AG04450 (cell line): Measurements from ENCODE around the gene CNTNAP5. TPM values are rescaled to one million over a fixed set of nuclear protein-coding genes. Genes with fewer than 3 reads are reported as not detected.

Experiments
- CTCF ChIA-PET: fragments of 300-600, 350-600 bp; formaldehyde crosslinking; extraction: SDS; loops from one replicate; lab custom pipeline; 2022; ENCODE audit warnings: antibody characterized with exemption, inconsistent platforms; lab: Charles Lee
- POLR2A ChIA-PET: fragments of 350-600 bp; formaldehyde crosslinking; extraction: SDS; loops from one replicate; lab custom pipeline; 2021; ENCODE audit warnings: antibody characterized with exemption, inconsistent platforms; lab: Yijun Ruan, JAX
- DNase-seq: peaks from one replicate; pipeline ENCODE4 v3.0.0-alpha.2; 2011; ENCODE audit warnings: low read depth, low spot score
- H3K27ac ChIP-seq: one replicate; pipeline ENCODE4 v1.5.1; 2012; ENCODE audit warnings: low read depth, low read length, control low read depth
- H3K27me3 ChIP-seq: one replicate; pipeline ENCODE4 v1.6.0; 2012; ENCODE audit warnings: low read length; ENCODE audit not compliant: control insufficient read depth, insufficient read depth
- H3K4me3 ChIP-seq: 2 replicates; pipeline ENCODE4 v1.5.1; 2011; ENCODE audit warnings: mild to moderate bottlenecking, low read depth, low read length, control low read depth
- H3K9me3 ChIP-seq: 2 replicates; pipeline ENCODE4 v1.5.1; 2012; ENCODE audit warnings: low read length; ENCODE audit not compliant: control insufficient read depth, insufficient read depth
- polyA plus RNA-seq: library from polyadenylated mRNA; depleted of rRNA; stranded (reverse); fragments of >200 nt; gene quantifications from 2 replicates; pipeline ENCODE4 v1.2.3, GENCODE V29; 2011
- TF ChIP-seq, protein P1 (sequence below): IDR thresholded peaks from 2 replicates; pipeline ENCODE4 v1.5.1; 2011; ENCODE audit warnings: low read depth, low read length, control low read depth, inconsistent platforms

Gene CNTNAP5
- polyA plus RNA-seq, 1 experiment, result not detected

DNA sequence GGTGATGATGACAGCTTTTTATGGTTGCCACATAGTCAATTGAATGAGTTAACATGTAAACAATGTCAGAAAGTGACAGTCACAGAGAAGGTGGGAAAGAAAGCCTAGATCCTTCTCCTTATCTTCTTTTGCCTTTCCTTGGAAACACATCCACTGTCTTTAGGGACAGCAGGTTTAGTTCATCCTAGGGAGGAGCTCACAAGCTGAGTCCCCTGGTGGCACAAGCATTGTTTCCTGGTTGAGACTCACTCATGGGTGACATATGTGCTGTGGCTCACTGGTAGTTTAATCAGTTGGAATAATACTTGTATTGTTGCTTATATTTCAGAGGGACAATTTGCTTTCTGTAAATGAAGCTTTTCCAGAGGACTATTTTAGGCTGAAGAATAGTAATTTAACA is 598.5 kb downstream of the CNTNAP5 start:
- ChIA-PET CTCF (no interaction called here), POLR2A (no interaction called here)
- no peak for DNase-seq
- no peak overlapping the region for H3K27ac ChIP-seq
- TF ChIP-seq, protein P1, sequence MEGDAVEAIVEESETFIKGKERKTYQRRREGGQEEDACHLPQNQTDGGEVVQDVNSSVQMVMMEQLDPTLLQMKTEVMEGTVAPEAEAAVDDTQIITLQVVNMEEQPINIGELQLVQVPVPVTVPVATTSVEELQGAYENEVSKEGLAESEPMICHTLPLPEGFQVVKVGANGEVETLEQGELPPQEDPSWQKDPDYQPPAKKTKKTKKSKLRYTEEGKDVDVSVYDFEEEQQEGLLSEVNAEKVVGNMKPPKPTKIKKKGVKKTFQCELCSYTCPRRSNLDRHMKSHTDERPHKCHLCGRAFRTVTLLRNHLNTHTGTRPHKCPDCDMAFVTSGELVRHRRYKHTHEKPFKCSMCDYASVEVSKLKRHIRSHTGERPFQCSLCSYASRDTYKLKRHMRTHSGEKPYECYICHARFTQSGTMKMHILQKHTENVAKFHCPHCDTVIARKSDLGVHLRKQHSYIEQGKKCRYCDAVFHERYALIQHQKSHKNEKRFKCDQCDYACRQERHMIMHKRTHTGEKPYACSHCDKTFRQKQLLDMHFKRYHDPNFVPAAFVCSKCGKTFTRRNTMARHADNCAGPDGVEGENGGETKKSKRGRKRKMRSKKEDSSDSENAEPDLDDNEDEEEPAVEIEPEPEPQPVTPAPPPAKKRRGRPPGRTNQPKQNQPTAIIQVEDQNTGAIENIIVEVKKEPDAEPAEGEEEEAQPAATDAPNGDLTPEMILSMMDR, result no peak
- no peaks in the 10 kb centered on the region for H3K27me3 ChIP-seq
- peaks cover 12% of the 10 kb centered on the region for H3K9me3 ChIP-seq
- no peak overlapping the region for H3K4me3 ChIP-seq

DNA sequence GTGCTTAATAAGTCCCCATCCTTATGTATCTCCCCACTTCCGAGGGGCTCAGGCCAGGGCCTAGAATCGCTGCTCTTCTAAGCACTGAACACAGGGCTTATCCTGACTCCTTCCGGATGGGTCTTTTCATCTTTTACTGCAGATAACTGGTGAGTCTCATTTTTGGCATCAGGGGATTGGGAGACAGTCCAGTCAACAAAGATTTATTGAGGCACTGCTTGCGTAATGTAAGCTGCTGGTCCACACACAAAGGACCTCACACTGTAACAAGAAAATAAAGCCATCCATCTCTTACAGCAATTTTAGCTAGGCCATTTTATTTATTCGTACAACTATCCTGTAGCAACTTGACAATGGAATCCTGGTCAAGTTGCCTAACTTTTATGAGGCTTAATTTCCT is 600.5 kb downstream of the CNTNAP5 start:
- H3K27me3 ChIP-seq, result no peaks in the 10 kb centered on the region
- no peak overlapping the region for H3K4me3 ChIP-seq
- ChIA-PET POLR2A (no interaction called here), CTCF (no interaction called here)
- H3K9me3 ChIP-seq, result peaks cover 12% of the 10 kb centered on the region
- no peak for DNase-seq
- TF ChIP-seq, protein P1, result no peak
- H3K27ac ChIP-seq, result no peak overlapping the region

DNA sequence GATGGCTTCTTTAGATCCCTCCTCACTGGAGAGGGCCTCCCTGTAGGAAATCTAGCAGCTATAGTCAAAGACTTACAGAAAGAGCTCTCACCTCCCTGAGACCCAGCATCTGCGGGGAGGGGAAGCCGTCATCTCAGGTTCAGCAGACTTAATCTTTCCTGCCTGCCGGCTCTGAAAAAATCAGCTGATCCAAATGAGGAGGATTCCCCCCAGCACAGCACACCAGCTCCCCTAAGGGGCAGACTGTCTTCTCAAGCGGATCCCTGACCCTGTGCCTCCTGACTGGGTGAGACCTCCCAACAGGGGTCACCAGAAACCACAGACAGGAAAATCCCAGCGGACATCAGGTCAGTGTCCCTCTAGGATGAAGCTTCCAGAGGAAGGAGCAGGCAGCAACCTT is 601.9 kb downstream of the CNTNAP5 start:
- no peak for DNase-seq
- H3K9me3 ChIP-seq, result peaks cover 12% of the 10 kb centered on the region
- TF ChIP-seq, protein P1, result no peak
- H3K27me3 ChIP-seq, result no peaks in the 10 kb centered on the region
- ChIA-PET CTCF (no interaction called here), POLR2A (no interaction called here)
- no peak overlapping the region for H3K27ac ChIP-seq
- H3K4me3 ChIP-seq, result no peak overlapping the region

DNA sequence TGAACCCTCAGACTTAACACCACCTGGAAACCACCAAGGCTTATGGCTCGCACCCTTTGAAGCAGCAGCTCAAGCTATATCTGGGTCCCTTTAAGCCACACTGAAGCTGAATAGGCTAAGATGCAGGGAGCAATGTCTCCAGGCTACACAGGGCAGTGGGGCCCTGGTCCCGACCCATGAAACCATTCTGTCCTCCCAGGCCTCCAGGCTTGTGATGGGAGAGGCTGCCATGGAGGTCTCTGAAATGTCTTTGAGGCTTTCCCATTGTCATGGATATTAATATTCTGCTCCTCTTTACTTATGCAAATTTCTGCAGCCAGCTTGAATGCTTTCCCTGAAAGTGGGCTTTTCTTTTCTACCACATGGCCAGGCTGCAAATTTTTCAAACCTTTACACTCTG is 608.7 kb downstream of the CNTNAP5 start:
- Histone ChIP-seq H3K9me3 (peaks cover 4% of the 10 kb centered on the region; the same call in 1 of the 2 replicates), H3K27me3 (no peaks in the 10 kb centered on the region), H3K4me3 (no peak overlapping the region), H3K27ac (no peak overlapping the region)
- ChIA-PET POLR2A (no interaction called here), CTCF (no interaction called here)
- TF ChIP-seq, protein P1, result no peak
- no peak for DNase-seq

DNA sequence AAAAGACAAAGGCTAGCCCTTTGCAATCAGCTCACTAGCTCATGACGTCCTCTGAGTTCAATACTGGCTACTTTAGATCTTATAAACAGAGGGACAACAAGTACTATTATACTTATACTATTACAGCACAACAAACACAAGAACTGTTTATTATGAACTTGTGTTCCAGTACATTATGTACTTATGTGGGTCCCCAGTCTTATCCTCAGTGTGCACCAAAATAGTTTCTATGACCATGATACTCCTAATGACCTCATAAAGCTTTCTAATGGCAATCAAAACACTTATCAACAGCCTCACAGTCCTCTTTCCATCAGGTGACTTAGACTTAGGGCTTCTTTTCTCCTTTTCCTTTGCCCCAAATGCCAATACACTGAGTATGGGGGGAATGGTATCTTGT is 614.4 kb downstream of the CNTNAP5 start:
- ChIA-PET CTCF (no interaction called here), POLR2A (no interaction called here)
- Histone ChIP-seq H3K27me3 (no peaks in the 10 kb centered on the region), H3K4me3 (no peak overlapping the region), H3K27ac (no peak overlapping the region), H3K9me3 (peaks cover 11% of the 10 kb centered on the region)
- TF ChIP-seq, protein P1, result no peak
- DNase-seq, result no peak
